ENCODE data around the gene TRABD2B.

- TF ChIP-seq POLR2A (IDR thresholded peaks at IDR 0.05) (no peak), CTCF (IDR thresholded peaks at IDR 0.05) (no peak)
Observed at GRCh38 chr1:47950471-47950870, 46.7 kb downstream of the TRABD2B start.

All from body of pancreas (tissue), 4 donors.